ENCODE data around the gene CBX7. TPM values are rescaled to one million over a fixed set of nuclear protein-coding genes. Genes with fewer than 3 reads are reported as not detected.

The CBX7 gene
- 10 to 100 TPM; 17.2 to 28.8 (median 22.3) TPM for total RNA-seq
- 10 to 100 TPM; 28.7 to 44.0 TPM for polyA plus RNA-seq

DNA sequence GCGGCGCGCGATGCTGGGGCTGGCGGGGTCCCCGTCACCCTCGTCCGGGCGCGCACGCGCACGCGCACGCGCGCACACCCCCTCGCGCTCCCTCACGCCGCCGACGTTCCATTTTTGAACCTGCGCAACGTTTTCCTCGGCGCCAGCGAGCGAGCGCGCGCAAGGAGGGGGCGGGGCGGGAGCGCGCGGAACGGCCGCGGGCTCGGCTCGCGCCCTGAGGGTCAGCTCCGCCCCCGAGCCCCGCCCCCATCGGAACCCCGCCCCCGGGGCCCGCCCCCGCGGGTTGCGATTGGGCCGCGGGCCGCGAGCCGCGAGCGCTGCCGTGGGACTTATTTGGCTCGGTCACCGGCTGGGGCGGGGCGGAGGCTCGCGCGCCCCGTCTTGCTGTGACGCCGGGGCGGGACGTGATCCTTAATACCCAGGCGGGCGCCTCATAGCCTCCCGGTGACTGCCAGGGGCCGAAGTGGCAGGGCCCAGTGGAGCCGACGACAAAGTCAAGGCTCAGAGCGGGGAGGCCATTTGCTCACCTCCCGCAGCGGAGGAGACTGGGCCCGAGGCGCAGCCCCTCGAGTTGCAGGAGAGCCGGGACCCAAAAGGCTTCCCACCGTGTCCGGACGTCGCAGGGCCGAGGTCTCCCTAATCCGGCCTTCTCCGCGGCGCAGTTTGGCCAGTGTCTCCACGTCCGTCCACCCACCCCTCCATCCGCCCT is at the start of gene CBX7:
CBX7 (minus strand) TSS at position 170 of the 709 bp plus-strand sequence. CDS start 236 bp downstream, outside the sequence.
- 1% methylated on average over 51 to 98 of the region's 98 CpGs for WGBS, 2 donors
- peaks cover 0 to 9% (median 3%) of the 10 kb centered on the region in 3 donors for H3K4me1 ChIP-seq
- TF ChIP-seq, protein P1, sequence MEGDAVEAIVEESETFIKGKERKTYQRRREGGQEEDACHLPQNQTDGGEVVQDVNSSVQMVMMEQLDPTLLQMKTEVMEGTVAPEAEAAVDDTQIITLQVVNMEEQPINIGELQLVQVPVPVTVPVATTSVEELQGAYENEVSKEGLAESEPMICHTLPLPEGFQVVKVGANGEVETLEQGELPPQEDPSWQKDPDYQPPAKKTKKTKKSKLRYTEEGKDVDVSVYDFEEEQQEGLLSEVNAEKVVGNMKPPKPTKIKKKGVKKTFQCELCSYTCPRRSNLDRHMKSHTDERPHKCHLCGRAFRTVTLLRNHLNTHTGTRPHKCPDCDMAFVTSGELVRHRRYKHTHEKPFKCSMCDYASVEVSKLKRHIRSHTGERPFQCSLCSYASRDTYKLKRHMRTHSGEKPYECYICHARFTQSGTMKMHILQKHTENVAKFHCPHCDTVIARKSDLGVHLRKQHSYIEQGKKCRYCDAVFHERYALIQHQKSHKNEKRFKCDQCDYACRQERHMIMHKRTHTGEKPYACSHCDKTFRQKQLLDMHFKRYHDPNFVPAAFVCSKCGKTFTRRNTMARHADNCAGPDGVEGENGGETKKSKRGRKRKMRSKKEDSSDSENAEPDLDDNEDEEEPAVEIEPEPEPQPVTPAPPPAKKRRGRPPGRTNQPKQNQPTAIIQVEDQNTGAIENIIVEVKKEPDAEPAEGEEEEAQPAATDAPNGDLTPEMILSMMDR (IDR thresholded peaks at IDR 0.05), result no peak
- ATAC-seq (peak; percentile 84 to 94 (median 92)), DNase-seq (peak; percentile 91 to 98 (median 96)), FAIRE-seq (no peak)
- H3K36me3 ChIP-seq, result no peaks in the 10 kb centered on the region
- H3K27ac ChIP-seq, result peak within 1 kb of the TSS; percentile 70 to 91 (median 81)
- H3K4me3 ChIP-seq, result peak within 1 kb of the TSS; percentile 74 to 87 (median 80)
- no peaks in the 10 kb centered on the region for H3K9me3 ChIP-seq
- peaks cover 0 to 3% (median 0%) of the 10 kb centered on the region in 4 donors for H3K27me3 ChIP-seq
- intact Hi-C loops (cut with DNase I), result no loop called here

DNA sequence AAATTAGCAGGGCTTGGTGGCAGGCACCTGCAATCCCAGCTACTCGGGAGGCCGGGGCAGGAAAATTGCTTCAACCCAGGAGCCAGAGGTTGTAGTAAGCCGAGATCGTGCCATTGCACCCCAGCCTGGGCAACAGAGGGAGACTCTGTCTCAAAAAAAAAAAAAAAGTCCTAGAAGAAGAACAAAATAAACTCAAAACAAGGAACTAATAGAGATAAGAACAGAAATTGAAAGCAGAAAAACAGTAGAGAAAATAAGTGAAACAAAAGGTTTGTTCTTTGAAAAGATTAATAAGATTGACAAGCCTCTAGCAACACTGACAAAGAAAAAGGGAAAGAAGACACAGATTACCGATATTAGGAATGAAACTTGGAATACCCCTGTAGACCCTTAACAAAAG is 45.1 kb upstream of the CBX7 start:
- WGBS, 2 donors, result 93 to 97% methylated on average over 5 of the region's 5 CpGs
- intact Hi-C loops (cut with DNase I), result no loop called here
- Histone ChIP-seq H3K27ac (no peak overlapping the region), H3K9me3 (no peaks in the 10 kb centered on the region), H3K4me1 (no peaks in the 10 kb centered on the region), H3K4me3 (no peak overlapping the region), H3K36me3 (no peaks in the 10 kb centered on the region), H3K27me3 (no peaks in the 10 kb centered on the region)
- FAIRE-seq, result no peak
- DNase-seq, result peak in 1 of 6 donors; percentile 8
- TF ChIP-seq, protein P1 (IDR thresholded peaks at IDR 0.05), result no peak
- no peak for ATAC-seq

DNA sequence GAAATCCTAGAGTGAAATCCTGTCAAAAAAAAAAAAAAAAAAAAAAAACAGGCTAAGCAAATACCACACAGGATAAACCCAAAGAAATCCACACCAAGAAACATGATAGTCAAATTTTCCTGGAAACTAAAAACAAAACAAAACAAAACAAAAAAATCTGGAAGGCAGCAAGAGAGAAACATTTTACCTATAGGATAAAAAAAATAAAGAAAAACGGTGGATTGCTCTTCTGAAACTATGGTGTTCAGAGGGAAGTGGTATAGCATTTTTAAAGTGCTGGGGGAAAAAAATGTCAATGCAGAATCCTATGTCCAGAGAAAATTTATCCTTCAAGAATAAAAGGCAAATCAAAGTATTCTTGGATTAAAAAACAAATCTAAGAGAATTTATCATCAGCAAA is 41.6 kb upstream of the CBX7 start:
- Histone ChIP-seq H3K36me3 (no peaks in the 10 kb centered on the region), H3K27me3 (no peaks in the 10 kb centered on the region), H3K4me3 (no peak overlapping the region), H3K4me1 (no peaks in the 10 kb centered on the region), H3K9me3 (no peaks in the 10 kb centered on the region), H3K27ac (no peak overlapping the region)
- DNase-seq, result no peak
- no peak for ATAC-seq
- TF ChIP-seq, protein P1 (IDR thresholded peaks at IDR 0.05), result no peak
- no peak for FAIRE-seq
- 0 to 67% methylated on average over 1 of the region's 1 CpG for WGBS, 2 donors
- intact Hi-C loops (cut with DNase I), result no loop called here

DNA sequence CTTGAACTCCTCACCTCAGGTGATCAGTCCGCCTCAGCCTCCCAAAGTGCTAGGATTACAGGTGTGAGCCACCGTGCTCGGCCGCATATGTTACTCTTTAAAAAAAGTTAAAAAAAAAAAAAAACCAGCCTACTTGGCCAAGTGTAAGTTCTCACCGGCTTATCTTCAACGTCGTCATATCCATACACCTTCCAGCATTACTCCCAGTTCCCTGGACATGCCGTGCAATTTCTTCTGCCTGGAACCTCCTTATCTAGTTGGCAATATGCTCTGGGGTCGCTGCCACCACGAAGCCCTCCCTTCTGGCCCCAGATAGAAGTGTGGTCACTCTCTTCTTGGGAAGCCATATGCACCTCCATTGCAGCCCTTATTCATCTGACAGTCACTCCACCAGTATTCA is 36.3 kb upstream of the CBX7 start:
- intact Hi-C loops (cut with DNase I), result no loop called here
- Histone ChIP-seq H3K36me3 (no peaks in the 10 kb centered on the region), H3K9me3 (no peaks in the 10 kb centered on the region), H3K4me3 (no peak overlapping the region), H3K27me3 (no peaks in the 10 kb centered on the region), H3K27ac (no peak overlapping the region), H3K4me1 (peaks cover 0 to 5% (median 0%) of the 10 kb centered on the region in 3 donors)
- ATAC-seq, result peak; percentile 32 to 71 (median 58)
- peak in 1 of 6 donors; percentile 21 for DNase-seq
- 32 to 39% methylated on average over 10 of the region's 10 CpGs for WGBS, 2 donors
- TF ChIP-seq, protein P1 (IDR thresholded peaks at IDR 0.05), result no peak
- no peak for FAIRE-seq

DNA sequence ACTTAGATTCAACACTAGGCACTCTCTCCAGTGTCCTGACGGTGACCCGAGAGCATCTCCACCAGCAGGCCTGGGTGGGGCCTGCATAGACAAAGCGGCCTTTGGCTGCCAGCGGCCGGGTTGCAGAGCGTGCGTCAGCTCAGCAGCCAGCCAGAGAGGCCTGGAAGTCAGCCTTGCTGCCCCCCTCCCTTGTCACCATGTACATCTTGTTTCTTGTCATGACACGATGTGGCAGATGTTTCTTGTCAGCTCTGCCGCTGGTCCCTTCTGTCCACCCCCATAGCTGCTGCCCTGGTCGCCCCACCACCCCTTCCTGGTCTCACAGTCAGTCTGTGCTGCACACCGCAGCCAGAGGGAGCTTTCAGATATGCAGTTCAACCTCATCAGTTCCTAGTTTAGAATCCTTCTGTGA is 33.1 kb upstream of the CBX7 start:
- WGBS, 2 donors, result 89 to 92% methylated on average over 11 of the region's 11 CpGs
- no peak overlapping the region for H3K4me3 ChIP-seq
- peaks cover 0 to 5% (median 0%) of the 10 kb centered on the region in 3 donors for H3K4me1 ChIP-seq
- H3K36me3 ChIP-seq, result no peaks in the 10 kb centered on the region
- intact Hi-C loops (cut with DNase I), result no loop called here
- ATAC-seq, result peak in 2 of 4 donors; percentile 11 to 36
- no peaks in the 10 kb centered on the region for H3K27me3 ChIP-seq
- DNase-seq, result peak in 3 of 6 donors; percentile 10 to 63 (median 44)
- FAIRE-seq, result no peak
- TF ChIP-seq, protein P1 (IDR thresholded peaks at IDR 0.05), result no peak
- H3K27ac ChIP-seq, result no peak overlapping the region
- H3K9me3 ChIP-seq, result no peaks in the 10 kb centered on the region
